Colonic mucosa (tissue), 4 donors: Measurements from ENCODE around the gene NECAB3. TPM values are rescaled to one million over a fixed set of nuclear protein-coding genes. Genes with fewer than 3 reads are reported as not detected.

Source experiments
- DNase-seq: peaks from one replicate; pipeline ENCODE4 v3.0.0-alpha.2; 2020
- H3K27ac ChIP-seq: fragments of 200-600 bp; one replicate; pipeline ENCODE4 v1.8.0; 2021
- H3K27me3 ChIP-seq: fragments of 200-600 bp; one replicate; pipeline ENCODE4 v1.8.0; 2021
- H3K36me3 ChIP-seq: fragments of 200-600 bp; one replicate; pipeline ENCODE4 v1.8.0; 2021
- H3K4me1 ChIP-seq: fragments of 200-600 bp; one replicate; pipeline ENCODE4 v1.8.0; 2021; ENCODE audit warnings: mild to moderate bottlenecking
- H3K4me3 ChIP-seq: fragments of 200-600 bp; one replicate; pipeline ENCODE4 v1.8.0; 2021
- H3K9ac ChIP-seq, 2 donors: one replicate each; pipeline ENCODE4 v1.7.0; 2013; ENCODE audit warnings: control low read depth in 2 of 2, low read depth in 2 of 2, low read length in 2 of 2
- H3K9me3 ChIP-seq: fragments of 200-600 bp; one replicate; pipeline ENCODE4 v1.8.0; 2021
- CTCF ChIP-seq: fragments of 200-600 bp; IDR thresholded peaks from one replicate; pipeline ENCODE4 v1.8.0; 2022; ENCODE audit warnings: antibody characterized with exemption, mild to moderate bottlenecking
- intact Hi-C: fragments of 100-400 bp; cut with DNase I; formaldehyde crosslinking; loops from one replicate; pipeline ENCODE4 v1.14.1; 2022
- total RNA-seq, 2 donors: library from RNA; stranded (reverse); fragmentation: NEBNext Ultra II Directional in 1 of 2; extraction: Animal tissue kit (Norgen Biotek cat#: 25700) in 1 of 2; gene quantifications; one replicate each; pipeline ENCODE4 v1.2.1, GENCODE V29; 2021
- donor health status: healthy.
- donor health status: DM: no; HTN: no; CAD: no.
- donor health status: DM: no; HTN: no; CAD: no.

NECAB3 gene
- total RNA-seq, 2 donors from 2014 or later: 30.3 to 61.3 TPM

GRCh38 chr20:33685328-33686099 is 11.3 kb upstream of the NECAB3 start:
- H3K4me3 ChIP-seq: peak overlapping the region; percentile 42
- no peak overlapping the region for H3K27ac ChIP-seq
- intact Hi-C loops: no loop called here
- peak overlapping the region; percentile 62 to 77 for H3K9ac ChIP-seq
- H3K36me3 ChIP-seq: no peaks in the 10 kb centered on the region
- peaks cover 13% of the 10 kb centered on the region for H3K4me1 ChIP-seq
- TF ChIP-seq CTCF: no peak
- peak; percentile 77 for DNase-seq
- no peaks in the 10 kb centered on the region for H3K27me3 ChIP-seq
- H3K9me3 ChIP-seq: no peaks in the 10 kb centered on the region

DNA sequence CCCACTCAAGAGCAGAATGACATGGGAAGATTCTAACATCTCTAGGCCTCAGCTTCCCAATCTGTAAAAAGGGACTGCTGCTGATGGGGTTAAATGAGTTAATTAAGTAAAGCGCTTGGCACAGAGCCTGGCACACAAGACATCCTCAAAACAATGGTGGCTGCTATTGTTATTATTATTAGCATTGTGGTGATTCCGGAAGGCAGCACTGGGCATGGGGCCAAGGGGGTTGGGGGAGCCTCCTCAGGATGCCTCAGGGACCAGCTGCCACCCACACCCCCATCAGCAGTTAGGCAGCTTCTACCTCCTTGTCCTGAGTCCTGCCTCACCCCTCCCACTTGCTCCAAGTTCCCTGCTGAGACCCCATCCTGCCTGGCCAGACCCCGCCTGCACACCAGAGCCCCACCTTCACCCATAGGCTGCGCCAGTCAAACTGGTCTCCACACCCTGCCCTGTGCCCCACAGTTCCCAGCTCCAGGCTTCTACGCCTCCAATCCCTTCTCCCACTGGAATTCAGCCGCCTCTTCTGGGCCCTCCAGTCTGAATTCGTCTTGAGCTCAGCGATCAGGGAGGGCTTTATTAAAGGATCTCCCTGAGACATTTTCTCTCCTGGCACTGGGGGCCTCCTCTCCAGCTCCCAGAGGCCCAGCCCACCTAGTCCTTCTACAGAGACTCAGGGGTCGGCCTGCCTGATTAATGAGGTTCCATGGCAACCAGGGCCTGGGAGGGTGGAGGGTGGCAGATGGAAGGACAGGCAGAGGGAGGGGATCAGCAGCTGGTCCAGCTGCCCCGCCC is 10.5 kb upstream of the NECAB3 start:
- intact Hi-C loops: no loop called here
- Histone ChIP-seq H3K36me3 (no peaks in the 10 kb centered on the region), H3K9ac (peak overlapping the region; percentile 47 to 77), H3K4me1 (peaks cover 13% of the 10 kb centered on the region), H3K27me3 (no peaks in the 10 kb centered on the region), H3K4me3 (peak overlapping the region; percentile 42), H3K27ac (no peak overlapping the region), H3K9me3 (no peaks in the 10 kb centered on the region)
- TF ChIP-seq CTCF: no peak
- DNase-seq: no peak

- no peaks in the 10 kb centered on the region for H3K36me3 ChIP-seq
- no peaks in the 10 kb centered on the region for H3K9me3 ChIP-seq
- H3K4me1 ChIP-seq: peaks cover 11% of the 10 kb centered on the region
- TF ChIP-seq CTCF: no peak
- no peak overlapping the region for H3K4me3 ChIP-seq
- no peak overlapping the region for H3K27ac ChIP-seq
- H3K27me3 ChIP-seq: no peaks in the 10 kb centered on the region
- intact Hi-C loops: no loop called here
- no peak overlapping the region for H3K9ac ChIP-seq
- DNase-seq: no peak
Measured at GRCh38 chr20:33681728-33682353, 7.6 kb upstream of the NECAB3 start.

DNA sequence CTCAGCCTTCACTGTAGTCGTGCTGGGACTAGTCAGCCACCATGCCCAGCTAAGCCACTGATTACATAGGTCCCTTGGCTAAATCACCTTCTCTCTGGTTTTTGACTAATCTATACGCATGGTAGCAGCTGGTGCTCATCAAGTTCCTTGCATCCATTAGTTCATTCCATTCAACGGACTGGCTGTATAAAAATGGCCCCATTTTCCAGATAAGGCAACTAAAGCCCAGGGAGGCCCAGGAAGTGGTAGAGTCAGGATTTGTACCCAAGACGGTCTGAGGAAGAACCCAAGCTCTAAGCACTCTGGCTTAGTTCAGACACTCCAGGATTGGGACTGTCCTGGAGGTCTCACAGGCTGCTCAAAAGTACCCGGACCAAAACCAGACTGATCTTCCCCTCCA is 7.1 kb upstream of the NECAB3 start:
- DNase-seq: no peak
- TF ChIP-seq CTCF: no peak
- no peak overlapping the region for H3K4me3 ChIP-seq
- H3K27ac ChIP-seq: no peak overlapping the region
- H3K9ac ChIP-seq: no peak overlapping the region
- H3K36me3 ChIP-seq: no peaks in the 10 kb centered on the region
- no peaks in the 10 kb centered on the region for H3K27me3 ChIP-seq
- no peaks in the 10 kb centered on the region for H3K9me3 ChIP-seq
- intact Hi-C loops: no loop called here
- H3K4me1 ChIP-seq: peaks cover 9% of the 10 kb centered on the region

DNA sequence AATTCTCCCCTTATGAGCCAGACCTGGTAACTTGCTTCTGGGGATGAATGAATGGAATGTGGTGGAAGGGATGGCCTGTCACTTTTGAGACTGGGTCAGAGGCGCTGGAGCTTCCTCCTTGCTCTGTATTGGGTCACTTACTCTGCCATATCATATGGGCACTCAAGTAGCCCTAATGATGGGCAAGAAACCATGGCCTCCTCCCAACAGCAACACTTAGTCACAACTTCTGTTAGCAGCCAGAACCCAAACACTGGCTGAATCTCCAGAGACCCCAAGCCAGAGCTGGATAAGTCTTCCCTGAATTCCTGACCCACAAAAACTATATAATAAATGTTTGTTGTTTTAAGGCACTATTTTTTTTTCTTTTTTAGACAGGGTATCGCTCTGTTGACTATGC is 6.5 kb upstream of the NECAB3 start:
- H3K36me3 ChIP-seq: no peaks in the 10 kb centered on the region
- no peak overlapping the region for H3K4me3 ChIP-seq
- DNase-seq: no peak
- peaks cover 11% of the 10 kb centered on the region for H3K4me1 ChIP-seq
- H3K27ac ChIP-seq: no peak overlapping the region
- intact Hi-C loops: no loop called here
- no peak overlapping the region for H3K9ac ChIP-seq
- no peaks in the 10 kb centered on the region for H3K27me3 ChIP-seq
- no peak for TF ChIP-seq CTCF
- H3K9me3 ChIP-seq: no peaks in the 10 kb centered on the region
